ENCODE data around the gene ATF6.
"Not testable (repeated sequence)": the region's sequence is repeated elsewhere in the genome, so short reads cannot be mapped to it uniquely, and the experiment has no call there.

ATF6 gene

GRCh38 chr1:161832299-161832907 is 66.3 kb downstream of the ATF6 start:
- DNase-seq (ENCODE audit: low read depth, low spot score): not testable (repeated sequence)

GRCh38 chr1:161834967-161835550 is 68.9 kb downstream of the ATF6 start:
- DNase-seq (ENCODE audit: low read depth, low spot score): no peak

GRCh38 chr1:161836018-161836417 is 69.9 kb downstream of the ATF6 start:
- peak; percentile 33 for DNase-seq (ENCODE audit: low read depth, low spot score)

GRCh38 chr1:161838362-161838761 is 72.2 kb downstream of the ATF6 start:
- peak; percentile 24 for DNase-seq (ENCODE audit: low read depth, low spot score)

- DNase-seq (ENCODE audit: low read depth, low spot score): no peak
These were observed 72.8 kb downstream of the ATF6 start for GRCh38 chr1:161838885-161839284.

GRCh38 chr1:161839591-161839990 is 73.5 kb downstream of the ATF6 start:
- no peak for DNase-seq (ENCODE audit: low read depth, low spot score)

- DNase-seq (ENCODE audit: low read depth, low spot score): peak; percentile 53
These were observed 74.2 kb downstream of the ATF6 start for GRCh38 chr1:161840363-161840762.

GRCh38 chr1:161843156-161843555 is 77.0 kb downstream of the ATF6 start:
- peak; percentile 61 for DNase-seq (ENCODE audit: low read depth, low spot score)

- DNase-seq (ENCODE audit: low read depth, low spot score): no peak
These were observed 78.6 kb downstream of the ATF6 start for GRCh38 chr1:161844696-161845095.

- no peak for DNase-seq (ENCODE audit: low read depth, low spot score)
These were observed 82.6 kb downstream of the ATF6 start for GRCh38 chr1:161848676-161849075.

GRCh38 chr1:161849518-161849917 is 83.4 kb downstream of the ATF6 start:
- no peak for DNase-seq (ENCODE audit: low read depth, low spot score)

- DNase-seq (ENCODE audit: low read depth, low spot score): no peak
These were observed 89.1 kb downstream of the ATF6 start for GRCh38 chr1:161855260-161855659.

GRCh38 chr1:161858271-161858670 is 92.2 kb downstream of the ATF6 start:
- no peak for DNase-seq (ENCODE audit: low read depth, low spot score)

- DNase-seq (ENCODE audit: low read depth, low spot score): no peak
These were observed 97.4 kb downstream of the ATF6 start for GRCh38 chr1:161863549-161863948.

GRCh38 chr1:161864577-161864976 is 98.5 kb downstream of the ATF6 start:
- peak; percentile 68 for DNase-seq (ENCODE audit: low read depth, low spot score)

GRCh38 chr1:161866241-161866640 is 100.1 kb downstream of the ATF6 start:
- DNase-seq (ENCODE audit: low read depth, low spot score): peak; percentile 35

- DNase-seq (ENCODE audit: low read depth, low spot score): no peak
These were observed 102.7 kb downstream of the ATF6 start for GRCh38 chr1:161868832-161869231.

GRCh38 chr1:161869291-161869690 is 103.2 kb downstream of the ATF6 start:
- no peak for DNase-seq (ENCODE audit: low read depth, low spot score)

GRCh38 chr1:161872506-161872905 is 106.4 kb downstream of the ATF6 start:
- DNase-seq (ENCODE audit: low read depth, low spot score): no peak

GRCh38 chr1:161879261-161879660 is 113.1 kb downstream of the ATF6 start:
- no peak for DNase-seq (ENCODE audit: low read depth, low spot score)

- DNase-seq (ENCODE audit: low read depth, low spot score): no peak
These were observed 118.4 kb downstream of the ATF6 start for GRCh38 chr1:161884475-161884874.

- peak; percentile 42 for DNase-seq (ENCODE audit: low read depth, low spot score)
These were observed 118.9 kb downstream of the ATF6 start for GRCh38 chr1:161885003-161885402.

GRCh38 chr1:161885759-161886158 is 119.6 kb downstream of the ATF6 start:
- no peak for DNase-seq (ENCODE audit: low read depth, low spot score)

GRCh38 chr1:161886589-161886988 is 120.5 kb downstream of the ATF6 start:
- DNase-seq (ENCODE audit: low read depth, low spot score): no peak
